HEK293 (cell line): ENCODE results near the gene SYNDIG1.

Source experiments
- CTCF ChIA-PET: fragments of 350-600 bp; formaldehyde crosslinking; extraction: SDS; loops from one replicate; lab custom pipeline; 2021; ENCODE audit warnings: antibody characterized with exemption; lab: Yijun Ruan, JAX
- POLR2A ChIA-PET: fragments of 300-600 bp; formaldehyde crosslinking; extraction: SDS; loops from one replicate; lab custom pipeline; 2020; ENCODE audit warnings: antibody characterized with exemption, inconsistent platforms; lab: Yijun Ruan, JAX
- H3K27ac ChIP-seq: fragments of 200-500 bp; sonication (Bioruptor generic); 2 replicates; pipeline ENCODE4 v1.5.1; 2014; ENCODE audit warnings: low read depth, low read length, control low read depth, inconsistent platforms; ENCODE audit errors: extremely low read depth
- H3K36me3 ChIP-seq, 2 experiments: fragments of 200-500 bp in 1 of 2; sonication (Bioruptor generic) in 1 of 2; 1 replicate in 1 of 2; 2 replicates in 1 of 2; pipeline ENCODE4 v1.5.1; 2014 to 2017; ENCODE audit warnings: inconsistent platforms in 2 of 2, low read length in 2 of 2; ENCODE audit not compliant: control insufficient read depth in 2 of 2, insufficient read depth in 1 of 2
- H3K4me1 ChIP-seq: fragments of 200-500 bp; sonication (Bioruptor generic); 2 replicates; pipeline ENCODE4 v1.5.1; 2014; ENCODE audit warnings: mild to moderate bottlenecking, low read length, inconsistent platforms; ENCODE audit not compliant: control insufficient read depth, insufficient read depth
- H3K4me3 ChIP-seq: 2 replicates; pipeline ENCODE4 v1.5.1; 2011; ENCODE audit warnings: low read depth, mild to moderate bottlenecking, control low read depth, low read length, moderate library complexity
- H3K9me3 ChIP-seq: fragments of 200-500 bp; sonication (Bioruptor generic); 2 replicates; pipeline ENCODE4 v1.5.1; 2014; ENCODE audit warnings: low read depth, low read length, inconsistent platforms; ENCODE audit not compliant: control insufficient read depth, insufficient read depth
- EGR2 ChIP-seq: fragments of 450-650 bp; formaldehyde crosslinking; IDR thresholded peaks from 2 replicates; pipeline ENCODE4 v1.5.1; 2016; ENCODE audit warnings: low read depth, missing biosample characterization, missing genetic modification characterization
- HOXA7 ChIP-seq: sonication (generic); formaldehyde crosslinking; IDR thresholded peaks from 2 replicates; pipeline ENCODE4 v1.8.1; 2022; ENCODE audit warnings: missing genetic modification reagents, borderline replicate concordance
- KLF9 ChIP-seq: fragments of 450-650 bp; formaldehyde crosslinking; IDR thresholded peaks from 2 replicates; pipeline ENCODE4 v1.5.1; 2016; ENCODE audit warnings: missing biosample characterization, missing genetic modification characterization, low read depth
- OVOL3 ChIP-seq: fragments of 450-650 bp; formaldehyde crosslinking; IDR thresholded peaks from 2 replicates; pipeline ENCODE4 v1.5.1; 2016; ENCODE audit warnings: missing biosample characterization, missing genetic modification characterization
- PRDM2 ChIP-seq: fragments of 450-650 bp; formaldehyde crosslinking; IDR thresholded peaks from 2 replicates; pipeline ENCODE4 v1.5.1; 2016; ENCODE audit warnings: missing biosample characterization, missing genetic modification characterization, borderline replicate concordance
- PRDM6 ChIP-seq: fragments of 450-650 bp; formaldehyde crosslinking; IDR thresholded peaks from 2 replicates; pipeline ENCODE4 v1.5.1; 2017; ENCODE audit warnings: missing biosample characterization, missing genetic modification characterization
- TRIM28 ChIP-seq: IDR thresholded peaks from 2 replicates; pipeline ENCODE4 v1.6.1; 2011; ENCODE audit warnings: low read length, control low read depth, borderline replicate concordance
- YY1 ChIP-seq: fragments of 450-650 bp; formaldehyde crosslinking; IDR thresholded peaks from 2 replicates; pipeline ENCODE4 v1.5.1; 2018; ENCODE audit warnings: missing biosample characterization, missing genetic modification characterization
- ZFHX2 ChIP-seq: fragments of 450-650 bp; formaldehyde crosslinking; conservative IDR thresholded peaks from 2 replicates; pipeline ENCODE4 v1.5.1; 2016; ENCODE audit warnings: missing biosample characterization, missing genetic modification characterization
- ZNF214 ChIP-seq: fragments of 450-650 bp; formaldehyde crosslinking; IDR thresholded peaks from 2 replicates; pipeline ENCODE4 v1.5.1; 2017; ENCODE audit warnings: missing biosample characterization, mild to moderate bottlenecking, missing genetic modification characterization, borderline replicate concordance
- ZNF23 ChIP-seq: fragments of 450-650 bp; formaldehyde crosslinking; IDR thresholded peaks from 2 replicates; pipeline ENCODE4 v1.5.1; 2016; ENCODE audit warnings: missing biosample characterization, missing genetic modification characterization, borderline replicate concordance
- ZNF248 ChIP-seq: fragments of 450-650 bp; formaldehyde crosslinking; IDR thresholded peaks from 2 replicates; pipeline ENCODE4 v1.5.1; 2017; ENCODE audit warnings: missing biosample characterization, missing genetic modification characterization
- ZNF280C ChIP-seq: fragments of 450-650 bp; formaldehyde crosslinking; IDR thresholded peaks from 2 replicates; pipeline ENCODE4 v1.5.1; 2016; ENCODE audit warnings: missing biosample characterization, missing genetic modification characterization
- ZNF362 ChIP-seq: fragments of 450-650 bp; formaldehyde crosslinking; IDR thresholded peaks from 2 replicates; pipeline ENCODE4 v1.5.1; 2016; ENCODE audit warnings: missing biosample characterization, missing genetic modification characterization
- ZNF398 ChIP-seq: fragments of 450-650 bp; formaldehyde crosslinking; IDR thresholded peaks from 2 replicates; pipeline ENCODE4 v1.5.1; 2017; ENCODE audit warnings: missing biosample characterization, missing genetic modification characterization
- ZNF416 ChIP-seq: fragments of 450-650 bp; formaldehyde crosslinking; IDR thresholded peaks from 2 replicates; pipeline ENCODE4 v1.5.1; 2016; ENCODE audit warnings: missing biosample characterization, missing genetic modification characterization
- ZNF514 ChIP-seq: fragments of 450-650 bp; formaldehyde crosslinking; IDR thresholded peaks from 2 replicates; pipeline ENCODE4 v1.5.1; 2016; ENCODE audit warnings: missing biosample characterization, missing genetic modification characterization
- ZNF561 ChIP-seq: fragments of 450-650 bp; IDR thresholded peaks from 2 replicates; pipeline ENCODE4 v1.5.1; 2018; ENCODE audit warnings: missing biosample characterization, missing genetic modification characterization, borderline replicate concordance
- ZNF639 ChIP-seq: fragments of 450-650 bp; formaldehyde crosslinking; IDR thresholded peaks from 2 replicates; pipeline ENCODE4 v1.5.1; 2016; ENCODE audit warnings: missing biosample characterization, missing genetic modification characterization
- ZNF76 ChIP-seq: fragments of 450-650 bp; formaldehyde crosslinking; IDR thresholded peaks from 2 replicates; pipeline ENCODE4; 2016; ENCODE audit warnings: low read depth, missing biosample characterization, missing genetic modification characterization, borderline replicate concordance
- ZNF768 ChIP-seq: fragments of 450-650 bp; formaldehyde crosslinking; IDR thresholded peaks from 2 replicates; pipeline ENCODE4 v1.5.1; 2018; ENCODE audit warnings: missing biosample characterization, mild to moderate bottlenecking, missing genetic modification characterization

The SYNDIG1 gene

GRCh38 chr20:24588725-24589340 is 119.4 kb downstream of the SYNDIG1 start:
- H3K9me3 ChIP-seq: no peaks in the 10 kb centered on the region
- TF ChIP-seq YY1 (tag by site-specific recombination): no peak
- no peak for TF ChIP-seq ZNF561
- TF ChIP-seq EGR2 (tag by site-specific recombination): peak; percentile 12; the same call in 1 of the 2 replicates
- no peak for TF ChIP-seq ZNF768 (tag by site-specific recombination)
- TF ChIP-seq ZFHX2 (tag by site-specific recombination): 0 out of 2 replicates have a peak, but pooled peaks have one; percentile 9
- TF ChIP-seq ZNF76: no peak
- no peak for TF ChIP-seq ZNF416 (tag by site-specific recombination)
- TF ChIP-seq TRIM28: no peak
- no peak for TF ChIP-seq HOXA7 (CRISPR knock-in tag)
- H3K4me1 ChIP-seq: no peaks in the 10 kb centered on the region
- ChIA-PET CTCF (no interaction called here), POLR2A (interaction anchor here (0.6 kb wide), 1 partner anchor 1807 kb away, joined by 3 read pairs; no protein-coding TSS in a partner anchor)
- H3K27ac ChIP-seq: no peak overlapping the region
- no peak overlapping the region for H3K4me3 ChIP-seq
- no peaks in the 10 kb centered on the region for H3K36me3 ChIP-seq

GRCh38 chr20:24589381-24589780 is 120.0 kb downstream of the SYNDIG1 start:
- CTCF ChIA-PET: no interaction called here
- Histone ChIP-seq H3K9me3 (no peaks in the 10 kb centered on the region), H3K36me3 (no peaks in the 10 kb centered on the region), H3K4me3 (no peak overlapping the region), H3K4me1 (no peaks in the 10 kb centered on the region), H3K27ac (no peak overlapping the region)
- POLR2A ChIA-PET: no interaction called here
- no peak for TF ChIP-seq ZNF280C (tag by site-specific recombination)
- TF ChIP-seq PRDM2 (tag by site-specific recombination): no peak
- TF ChIP-seq ZNF214 (tag by site-specific recombination): no peak
- no peak for TF ChIP-seq ZNF362
- TF ChIP-seq PRDM6 (tag by site-specific recombination): no peak
- no peak for TF ChIP-seq KLF9
- no peak for TF ChIP-seq ZNF398
- TF ChIP-seq ZNF23 (tag by site-specific recombination): no peak
- no peak for TF ChIP-seq OVOL3 (tag by site-specific recombination)
- TF ChIP-seq ZNF639 (tag by site-specific recombination): no peak
- no peak for TF ChIP-seq ZNF248 (tag by site-specific recombination)
- no peak for TF ChIP-seq ZNF514
